K562 (cell line): ENCODE results near the gene CAMP. TPM values are rescaled to one million over a fixed set of nuclear protein-coding genes. Genes with fewer than 3 reads are reported as not detected.

Source experiments
- CSDE1 ChIP-seq, 2 experiments: fragments of 450-650 bp; IDR thresholded peaks; 2 replicates each; pipeline ENCODE4 v1.6.1; 2016; ENCODE audit warnings: mild to moderate bottlenecking in 1 of 2
- CTBP1 ChIP-seq: fragments of 450-650 bp; IDR thresholded peaks from 2 replicates; pipeline ENCODE4 v1.6.1; 2016; ENCODE audit warnings: borderline replicate concordance
- DMBX1 ChIP-seq: fragments of 250-450 bp; sonication (Bioruptor Pico); IDR thresholded peaks from 2 replicates; pipeline ENCODE4 v1.8.0; 2022; ENCODE audit warnings: inconsistent platforms, mild to moderate bottlenecking, moderate library complexity, borderline replicate concordance
- EP400 ChIP-seq: fragments of 450-650 bp; IDR thresholded peaks from 2 replicates; pipeline ENCODE4 v1.6.1; 2017; ENCODE audit warnings: antibody characterized with exemption, mild to moderate bottlenecking, moderate library complexity
- ETV5 ChIP-seq: sonication (generic); formaldehyde crosslinking; IDR thresholded peaks from 2 replicates; pipeline ENCODE4 v1.4.0; 2020; ENCODE audit warnings: low read depth, mild to moderate bottlenecking, missing genetic modification reagents
- FUS ChIP-seq: fragments of 200-400 bp; formaldehyde crosslinking; optimal IDR thresholded peaks from 2 replicates; pipeline ENCODE3; 2017; ENCODE audit warnings: low read depth, low read length
- JUNB ChIP-seq: fragments of 450-650 bp; formaldehyde crosslinking; conservative IDR thresholded peaks from 2 replicates; pipeline ENCODE4 v1.4.0; 2020; ENCODE audit warnings: mild to moderate bottlenecking
- MEF2A ChIP-seq: IDR thresholded peaks from 2 replicates; pipeline ENCODE4 v1.6.1; 2011; ENCODE audit warnings: low read depth, mild to moderate bottlenecking, low read length, moderate library complexity; ENCODE audit not compliant: control insufficient read depth
- MIER1 ChIP-seq: fragments of 450-650 bp; IDR thresholded peaks from 2 replicates; pipeline ENCODE4 v1.6.1; 2016; ENCODE audit warnings: antibody characterized with exemption, mild to moderate bottlenecking, low read depth
- NR2C2 ChIP-seq, 2 experiments: fragments of 200-800 bp in 1 of 2; sonication (Bioruptor generic) in 1 of 2; sonication (generic) in 1 of 2; formaldehyde crosslinking in 1 of 2; IDR thresholded peaks; 2 replicates each; pipeline versions ENCODE4 v1.6.1 to v1.8.0; 2016 to 2022; ENCODE audit warnings: mild to moderate bottlenecking in 1 of 2, missing compliant biosample characterization in 1 of 2, missing genetic modification characterization in 1 of 2, missing genetic modification reagents in 1 of 2
- PHTF2 ChIP-seq: fragments of 250-450 bp; sonication (Bioruptor Pico); IDR thresholded peaks from 2 replicates; pipeline ENCODE4 v1.5.0; 2021; ENCODE audit warnings: mild to moderate bottlenecking
- POLR2AphosphoS5 ChIP-seq: IDR thresholded peaks from 2 replicates; pipeline ENCODE4 v1.6.1; 2011; ENCODE audit warnings: mild to moderate bottlenecking, low read depth, low read length, moderate library complexity; ENCODE audit not compliant: control insufficient read depth, insufficient read depth
- RFX5 ChIP-seq: IDR thresholded peaks from 2 replicates; pipeline ENCODE4 v1.6.1; 2011; ENCODE audit warnings: low read depth, mild to moderate bottlenecking, improper control_type of control experiment, low read length
- RNF2 ChIP-seq: sonication (generic); IDR thresholded peaks from 2 replicates; pipeline ENCODE4 v1.6.1; 2016
- SAP30 ChIP-seq: fragments of 200-600 bp; sonication (generic); IDR thresholded peaks from 2 replicates; pipeline ENCODE4 v1.6.1; 2012; ENCODE audit warnings: borderline replicate concordance, low read depth, mild to moderate bottlenecking, moderate library complexity, low read length, control low read depth, inconsistent platforms; ENCODE audit not compliant: insufficient read depth, poor library complexity, severe bottlenecking
- SP2 ChIP-seq: IDR thresholded peaks from 2 replicates; pipeline ENCODE4 v1.6.1; 2011; ENCODE audit warnings: mild to moderate bottlenecking, low read depth, low read length, moderate library complexity; ENCODE audit not compliant: poor library complexity, severe bottlenecking; ENCODE audit errors: extremely low read depth
- ZBTB49 ChIP-seq: sonication (generic); formaldehyde crosslinking; IDR thresholded peaks from 2 replicates; pipeline ENCODE4 v1.8.0; 2022; ENCODE audit warnings: missing genetic modification reagents, mild to moderate bottlenecking, borderline replicate concordance
- ZNF395 ChIP-seq: fragments of 200-800 bp; sonication (Bioruptor generic); IDR thresholded peaks from 2 replicates; pipeline ENCODE4 v1.6.1; 2017; ENCODE audit warnings: missing genetic modification characterization, missing compliant biosample characterization
- polyA plus RNA-seq, 8 experiments: library from polyadenylated mRNA; depleted of rRNA in 4 of 8; stranded (reverse) in 5 of 8; unstranded in 3 of 8; fragments of >200 nt; fragmentation: Nextera tagmentation in 2 of 8; fragmentation: Illumina TruSeq in 1 of 8; extraction: Ambion mirVana in 2 of 8; extraction: Trizol in 1 of 8; gene quantifications; 2 replicates each; pipeline versions ENCODE4 v1.2.1 to v1.2.3, GENCODE V29; 2011 to 2014; ENCODE audit warnings: inconsistent platforms in 1 of 8, missing spikeins in 1 of 8
- total RNA-seq, 7 experiments: library from RNA; depleted of rRNA in 6 of 7; stranded (reverse); fragments of >200 nt in 6 of 7; fragmentation: Illumina TruSeq in 2 of 7; extraction: Trizol in 2 of 7; gene quantifications; 2 replicates each; pipeline versions ENCODE4 v1.2.1 to v1.2.3, GENCODE V29; 2011 to 2021; ENCODE audit warnings: low replicate concordance in 1 of 7
- TF ChIP-seq, protein P1 (sequence below): fragments of 450-650 bp; IDR thresholded peaks from 2 replicates; pipeline ENCODE4 v1.6.1; 2016
- TF ChIP-seq, protein P2 (sequence below): fragments of 450-650 bp; formaldehyde crosslinking; IDR thresholded peaks from 2 replicates; pipeline ENCODE4 v1.4.0; 2022; ENCODE audit warnings: mild to moderate bottlenecking, moderate library complexity

Gene CAMP
- total and polyA plus RNA-seq, 9 of the 15 experiments (the other 6 are each of a cell fraction or from before 2014, with no cell fraction given), result 0.22 TPM; not detected in 8

- no peak for TF ChIP-seq ZBTB49 (CRISPR knock-in tag)
- TF ChIP-seq ZNF395 (CRISPR knock-in tag), result peak; percentile 60; the same call in 1 of the 2 replicates
- TF ChIP-seq RNF2, result no peak
- TF ChIP-seq DMBX1, result peak; percentile 55; the same call in 1 of the 2 replicates
- no peak for TF ChIP-seq RFX5
- TF ChIP-seq EP400, result peak; percentile 96
- TF ChIP-seq ETV5 (CRISPR knock-in tag), result no peak
- no peak for TF ChIP-seq PHTF2 (CRISPR knock-in tag)
- TF ChIP-seq, protein P1, sequence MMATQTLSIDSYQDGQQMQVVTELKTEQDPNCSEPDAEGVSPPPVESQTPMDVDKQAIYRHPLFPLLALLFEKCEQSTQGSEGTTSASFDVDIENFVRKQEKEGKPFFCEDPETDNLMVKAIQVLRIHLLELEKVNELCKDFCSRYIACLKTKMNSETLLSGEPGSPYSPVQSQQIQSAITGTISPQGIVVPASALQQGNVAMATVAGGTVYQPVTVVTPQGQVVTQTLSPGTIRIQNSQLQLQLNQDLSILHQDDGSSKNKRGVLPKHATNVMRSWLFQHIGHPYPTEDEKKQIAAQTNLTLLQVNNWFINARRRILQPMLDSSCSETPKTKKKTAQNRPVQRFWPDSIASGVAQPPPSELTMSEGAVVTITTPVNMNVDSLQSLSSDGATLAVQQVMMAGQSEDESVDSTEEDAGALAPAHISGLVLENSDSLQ, result peak; percentile 50
- no peak for TF ChIP-seq MEF2A
- TF ChIP-seq FUS, result no peak
- TF ChIP-seq SAP30, result no peak
- no peak for TF ChIP-seq SP2
- no peak for TF ChIP-seq JUNB (CRISPR knock-in tag)
- TF ChIP-seq MIER1, result no peak
- TF ChIP-seq, protein P2, sequence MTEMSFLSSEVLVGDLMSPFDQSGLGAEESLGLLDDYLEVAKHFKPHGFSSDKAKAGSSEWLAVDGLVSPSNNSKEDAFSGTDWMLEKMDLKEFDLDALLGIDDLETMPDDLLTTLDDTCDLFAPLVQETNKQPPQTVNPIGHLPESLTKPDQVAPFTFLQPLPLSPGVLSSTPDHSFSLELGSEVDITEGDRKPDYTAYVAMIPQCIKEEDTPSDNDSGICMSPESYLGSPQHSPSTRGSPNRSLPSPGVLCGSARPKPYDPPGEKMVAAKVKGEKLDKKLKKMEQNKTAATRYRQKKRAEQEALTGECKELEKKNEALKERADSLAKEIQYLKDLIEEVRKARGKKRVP (CRISPR knock-in tag), result no peak
- TF ChIP-seq NR2C2 (CRISPR knock-in tag; IDR thresholded peaks at IDR 0.05), result no peak
- TF ChIP-seq NR2C2 (tag; IDR thresholded peaks at IDR 0.05), result no peak; the same call in 1 of the 2 replicates
- TF ChIP-seq POLR2AphosphoS5, result 0 out of 2 replicates have a peak, but pooled peaks have one; percentile 31
- TF ChIP-seq CSDE1 (IDR thresholded peaks at IDR 0.05), result no peak
- TF ChIP-seq CTBP1, result peak; percentile 48; the same call in 1 of the 2 replicates
Observed at GRCh38 chr3:48240000-48240963, 17.0 kb downstream of the CAMP start (continued).
